OCI-LY3 (cell line): Measurements from ENCODE around the gene PIP5K1C.

Experiments used
- H2AFZ ChIP-seq: fragments of 200-600, 300-600 bp; shearing (Covaris generic); 2 replicates; pipeline ENCODE4 v1.6.0; 2014; ENCODE audit warnings: antibody characterized with exemption, low read depth, low read length
- H3K27ac ChIP-seq: fragments of 200-600, 300-600 bp; sonication (generic); 2 replicates; pipeline ENCODE4 v1.5.1; 2014; ENCODE audit warnings: mild to moderate bottlenecking, low read length, moderate library complexity, mixed read lengths
- H3K27me3 ChIP-seq: fragments of 200-600, 300-600 bp; sonication (generic); 2 replicates; pipeline ENCODE4 v1.6.1; 2014; ENCODE audit warnings: low read depth, low read length, mixed read lengths
- H3K36me3 ChIP-seq: fragments of 200-600, 300-600 bp; sonication (generic); replicated peaks from 2 replicates; pipeline ENCODE3; 2014; ENCODE audit warnings: low read depth, low read length, mixed read lengths
- H3K4me1 ChIP-seq: fragments of 300-600, 200-600 bp; sonication (generic); 2 replicates; pipeline ENCODE4 v1.6.1; 2014; ENCODE audit warnings: low read length, mixed read lengths
- H3K4me2 ChIP-seq: fragments of 200-600, 300-600 bp; sonication (generic); 2 replicates; pipeline ENCODE4 v1.6.1; 2014; ENCODE audit warnings: low read length, mixed read lengths
- H3K4me3 ChIP-seq: fragments of 300-600, 200-600 bp; sonication (generic); 2 replicates; pipeline ENCODE4 v1.5.1; 2014; ENCODE audit warnings: antibody characterized with exemption, mild to moderate bottlenecking, low read length, moderate library complexity
- H3K79me2 ChIP-seq: fragments of 300-600, 200-600 bp; shearing (Covaris generic); 2 replicates; pipeline ENCODE4 v1.6.1; 2014; ENCODE audit warnings: mild to moderate bottlenecking, low read length, mixed read lengths
- H3K9ac ChIP-seq: fragments of 300-600, 200-600 bp; shearing (Covaris generic); 2 replicates; pipeline ENCODE4 v1.6.0; 2014; ENCODE audit warnings: mild to moderate bottlenecking, low read length, moderate library complexity
- H3K9me3 ChIP-seq: fragments of 200-600, 300-600 bp; shearing (Covaris generic); 2 replicates; pipeline ENCODE4 v1.6.1; 2014; ENCODE audit warnings: low read length, mixed read lengths; ENCODE audit not compliant: insufficient read depth
- H4K20me1 ChIP-seq: fragments of 200-600, 300-600 bp; sonication (generic); 2 replicates; pipeline ENCODE4 v1.6.1; 2016; ENCODE audit warnings: low read length, mixed read lengths; ENCODE audit not compliant: insufficient read depth
- CTCF ChIP-seq: fragments of 200-600, 300-600 bp; sonication (generic); IDR thresholded peaks from 2 replicates; pipeline ENCODE4 v1.5.1; 2014; ENCODE audit warnings: antibody characterized with exemption, low read length, low read depth
- EZH2phosphoT487 ChIP-seq: fragments of 200-600 bp; shearing (Covaris generic); IDR thresholded peaks from 2 replicates; pipeline ENCODE4 v1.6.1; 2018; ENCODE audit warnings: antibody characterized with exemption, mixed run types, low read depth

Gene PIP5K1C

GRCh38 chr19:3612901-3613741 is 87.1 kb downstream of the PIP5K1C start:
- no peak overlapping the region for H3K4me2 ChIP-seq
- TF ChIP-seq EZH2phosphoT487 (no peak), CTCF (no peak)
- H3K27me3 ChIP-seq: no peaks in the 10 kb centered on the region
- no peak overlapping the region for H3K27ac ChIP-seq
- no peak overlapping the region for H3K9ac ChIP-seq
- H3K9me3 ChIP-seq: no peaks in the 10 kb centered on the region
- H3K4me3 ChIP-seq: no peak overlapping the region
- no peaks in the 10 kb centered on the region for H4K20me1 ChIP-seq
- H2AFZ ChIP-seq: no peak overlapping the region
- H3K36me3 ChIP-seq: peaks cover 11% of the 10 kb centered on the region
- no peaks in the 10 kb centered on the region for H3K79me2 ChIP-seq
- H3K4me1 ChIP-seq: no peaks in the 10 kb centered on the region

GRCh38 chr19:3612330-3612729 is 87.9 kb downstream of the PIP5K1C start:
- H3K4me2 ChIP-seq: no peak overlapping the region
- H3K79me2 ChIP-seq: no peaks in the 10 kb centered on the region
- no peaks in the 10 kb centered on the region for H4K20me1 ChIP-seq
- no peak overlapping the region for H3K9ac ChIP-seq
- H3K4me1 ChIP-seq: no peaks in the 10 kb centered on the region
- H3K9me3 ChIP-seq: no peaks in the 10 kb centered on the region
- H3K27ac ChIP-seq: no peak overlapping the region
- H3K36me3 ChIP-seq: peaks cover 11% of the 10 kb centered on the region
- H3K4me3 ChIP-seq: no peak overlapping the region
- H3K27me3 ChIP-seq: no peaks in the 10 kb centered on the region
- TF ChIP-seq EZH2phosphoT487 (no peak), CTCF (no peak)
- H2AFZ ChIP-seq: no peak overlapping the region

GRCh38 chr19:3611841-3612240 is 88.4 kb downstream of the PIP5K1C start:
- no peaks in the 10 kb centered on the region for H3K79me2 ChIP-seq
- no peak for TF ChIP-seq CTCF
- TF ChIP-seq EZH2phosphoT487: no peak
- no peak overlapping the region for H3K4me3 ChIP-seq
- H3K9me3 ChIP-seq: no peaks in the 10 kb centered on the region
- H3K27ac ChIP-seq: no peak overlapping the region
- H4K20me1 ChIP-seq: no peaks in the 10 kb centered on the region
- no peaks in the 10 kb centered on the region for H3K27me3 ChIP-seq
- H3K36me3 ChIP-seq: peaks cover 11% of the 10 kb centered on the region
- no peak overlapping the region for H3K4me2 ChIP-seq
- no peaks in the 10 kb centered on the region for H3K4me1 ChIP-seq
- no peak overlapping the region for H2AFZ ChIP-seq
- H3K9ac ChIP-seq: no peak overlapping the region

- Histone ChIP-seq H3K4me2 (no peak overlapping the region), H3K36me3 (peaks cover 11% of the 10 kb centered on the region), H4K20me1 (no peaks in the 10 kb centered on the region), H2AFZ (no peak overlapping the region), H3K27ac (no peak overlapping the region), H3K9ac (no peak overlapping the region), H3K4me3 (no peak overlapping the region), H3K27me3 (no peaks in the 10 kb centered on the region), H3K4me1 (no peaks in the 10 kb centered on the region), H3K9me3 (no peaks in the 10 kb centered on the region), H3K79me2 (no peaks in the 10 kb centered on the region)
- TF ChIP-seq CTCF: no peak
- no peak for TF ChIP-seq EZH2phosphoT487
Observed at GRCh38 chr19:3610745-3611717, 89.2 kb downstream of the PIP5K1C start.
